ENCODE results near the gene FAM124B.
"Not testable (repeated sequence)": the region's sequence is repeated elsewhere in the genome, so short reads cannot be mapped to it uniquely, and the experiment has no call there.

FAM124B gene

GRCh38 chr2:224410946-224411561, 9.1 kb upstream of the FAM124B start:
- H3K9ac ChIP-seq (ENCODE audit: low read length), result no peak overlapping the region
- H3K4me3 ChIP-seq (ENCODE audit: low read length), result no peak overlapping the region
- peaks cover 12% of the 10 kb centered on the region for H3K4me1 ChIP-seq (ENCODE audit: control insufficient read depth, insufficient read depth, low read length)
- no peak for DNase-seq (ENCODE audit: low read depth)
- no peaks in the 10 kb centered on the region for H3K36me3 ChIP-seq (ENCODE audit: control insufficient read depth, insufficient read depth, low read length, severe bottlenecking)
- H3K9me3 ChIP-seq (ENCODE audit: control insufficient read depth, low read length), result peaks cover 4% of the 10 kb centered on the region
- no peaks in the 10 kb centered on the region for H3K27me3 ChIP-seq (replicated peaks; ENCODE audit: control insufficient read depth, insufficient read depth, low read length)

GRCh38 chr2:224408676-224409075, 6.8 kb upstream of the FAM124B start:
- Histone ChIP-seq H3K36me3 (ENCODE audit: control insufficient read depth, insufficient read depth, low read length, severe bottlenecking) (no peaks in the 10 kb centered on the region), H3K4me3 (ENCODE audit: low read length) (no peak overlapping the region), H3K27me3 (replicated peaks; ENCODE audit: control insufficient read depth, insufficient read depth, low read length) (no peaks in the 10 kb centered on the region), H3K9me3 (ENCODE audit: control insufficient read depth, low read length) (peaks cover 12% of the 10 kb centered on the region), H3K4me1 (ENCODE audit: control insufficient read depth, insufficient read depth, low read length) (peaks cover 12% of the 10 kb centered on the region), H3K9ac (ENCODE audit: low read length) (no peak overlapping the region)
- no peak for DNase-seq (ENCODE audit: low read depth)

DNA sequence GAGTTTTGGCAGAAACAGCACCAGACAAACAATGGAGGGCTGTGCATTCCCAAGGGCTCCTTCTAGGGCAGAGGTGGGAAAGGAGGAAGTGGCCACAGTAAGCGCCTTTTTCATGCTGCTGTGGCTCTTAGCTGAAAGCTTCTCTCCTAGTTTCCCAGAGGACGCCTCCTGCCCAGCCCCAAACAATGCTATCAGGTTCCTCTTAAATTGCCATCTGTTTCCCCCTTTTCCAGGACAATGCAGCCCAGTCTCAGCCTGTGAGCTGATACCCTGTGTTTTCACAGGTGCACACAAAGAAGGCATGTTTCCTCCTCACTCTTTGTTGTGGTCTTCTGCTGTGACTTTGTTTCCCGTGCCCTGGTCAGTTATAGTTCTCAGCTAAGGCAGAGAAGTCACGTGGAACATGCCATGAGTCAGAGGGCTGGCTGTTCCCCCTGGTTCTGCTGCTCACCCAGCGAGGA, 5.4 kb upstream of the FAM124B start:
- Histone ChIP-seq H3K36me3 (ENCODE audit: control insufficient read depth, insufficient read depth, low read length, severe bottlenecking) (no peaks in the 10 kb centered on the region), H3K4me1 (ENCODE audit: control insufficient read depth, insufficient read depth, low read length) (peaks cover 5% of the 10 kb centered on the region), H3K4me3 (ENCODE audit: low read length) (no peak overlapping the region), H3K9me3 (ENCODE audit: control insufficient read depth, low read length) (peaks cover 12% of the 10 kb centered on the region), H3K27me3 (replicated peaks; ENCODE audit: control insufficient read depth, insufficient read depth, low read length) (no peaks in the 10 kb centered on the region), H3K9ac (ENCODE audit: low read length) (no peak overlapping the region)
- DNase-seq (ENCODE audit: low read depth), result no peak

DNA sequence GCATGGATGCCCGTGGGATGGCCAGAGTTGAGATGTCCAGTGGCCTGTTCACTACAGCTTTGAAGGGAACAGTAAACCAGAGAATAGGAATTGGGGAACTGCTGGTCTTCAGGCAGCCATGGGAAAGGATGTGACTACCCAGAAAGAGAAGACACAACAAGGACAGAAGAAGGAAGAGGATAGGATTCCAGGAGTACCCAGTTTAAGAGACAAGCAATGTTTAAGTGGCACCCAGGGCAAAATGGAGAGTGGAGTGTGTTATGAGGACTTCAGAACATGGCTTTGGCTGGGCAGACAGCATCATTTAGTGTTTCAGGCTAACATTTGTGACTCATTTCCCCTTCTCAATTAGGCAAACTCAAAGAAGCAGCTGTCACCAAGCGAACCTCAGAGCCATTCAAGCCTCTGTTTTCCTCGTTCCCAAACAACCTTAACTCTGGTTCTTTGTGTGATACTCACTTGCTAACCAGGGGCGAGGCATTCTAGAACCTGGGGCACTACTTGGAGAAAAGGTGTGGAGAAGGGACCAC, 4.0 kb upstream of the FAM124B start:
- H3K27me3 ChIP-seq (replicated peaks; ENCODE audit: control insufficient read depth, insufficient read depth, low read length), result no peaks in the 10 kb centered on the region
- H3K9ac ChIP-seq (ENCODE audit: low read length), result no peak overlapping the region
- no peaks in the 10 kb centered on the region for H3K36me3 ChIP-seq (ENCODE audit: control insufficient read depth, insufficient read depth, low read length, severe bottlenecking)
- no peaks in the 10 kb centered on the region for H3K4me1 ChIP-seq (ENCODE audit: control insufficient read depth, insufficient read depth, low read length)
- H3K4me3 ChIP-seq (ENCODE audit: low read length), result no peak overlapping the region
- peaks cover 12% of the 10 kb centered on the region for H3K9me3 ChIP-seq (ENCODE audit: control insufficient read depth, low read length)
- no peak for DNase-seq (ENCODE audit: low read depth)

- Histone ChIP-seq H3K9me3 (ENCODE audit: control insufficient read depth, low read length) (peaks cover 12% of the 10 kb centered on the region), H3K4me1 (ENCODE audit: control insufficient read depth, insufficient read depth, low read length) (no peaks in the 10 kb centered on the region)
- DNase-seq (ENCODE audit: low read depth), result no peak
These were observed 3.5 kb upstream of the FAM124B start for GRCh38 chr2:224405412-224405811.

DNA sequence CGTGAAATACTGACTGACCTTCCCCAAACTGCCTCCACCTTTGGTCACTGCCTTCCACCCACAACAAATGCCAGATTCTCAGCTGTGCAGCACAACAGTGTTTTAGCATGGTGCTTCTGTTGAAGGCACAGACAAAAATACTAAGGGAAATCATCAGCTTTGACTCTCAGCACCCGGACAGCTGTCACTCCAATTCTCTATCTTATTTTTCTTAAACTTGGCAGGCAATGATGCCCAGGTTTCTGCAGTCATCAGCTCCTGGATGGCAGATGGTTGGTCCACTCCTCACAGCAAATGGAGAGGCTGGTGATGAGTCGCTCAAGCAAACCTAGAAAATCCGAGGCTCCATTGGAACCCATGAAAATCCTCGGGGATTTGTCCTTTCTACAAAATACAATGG, 2.9 kb upstream of the FAM124B start:
- Histone ChIP-seq H3K9ac (ENCODE audit: low read length) (no peak overlapping the region), H3K9me3 (ENCODE audit: control insufficient read depth, low read length) (peaks cover 12% of the 10 kb centered on the region), H3K27me3 (replicated peaks; ENCODE audit: control insufficient read depth, insufficient read depth, low read length) (no peaks in the 10 kb centered on the region), H3K4me3 (ENCODE audit: low read length) (no peak overlapping the region), H3K36me3 (ENCODE audit: control insufficient read depth, insufficient read depth, low read length, severe bottlenecking) (no peaks in the 10 kb centered on the region), H3K4me1 (ENCODE audit: control insufficient read depth, insufficient read depth, low read length) (no peaks in the 10 kb centered on the region)
- DNase-seq (ENCODE audit: low read depth), result no peak

More at GRCh38 chr2:224405412-224405811, 3.5 kb upstream of the FAM124B start:
- Histone ChIP-seq H3K4me3 (ENCODE audit: low read length) (no peak overlapping the region), H3K36me3 (ENCODE audit: control insufficient read depth, insufficient read depth, low read length, severe bottlenecking) (no peaks in the 10 kb centered on the region), H3K9ac (ENCODE audit: low read length) (no peak overlapping the region), H3K27me3 (replicated peaks; ENCODE audit: control insufficient read depth, insufficient read depth, low read length) (no peaks in the 10 kb centered on the region)

GRCh38 chr2:224403657-224404056, 1.8 kb upstream of the FAM124B start:
- no peaks in the 10 kb centered on the region for H3K27me3 ChIP-seq (replicated peaks; ENCODE audit: control insufficient read depth, insufficient read depth, low read length)
- DNase-seq (ENCODE audit: low read depth), result no peak
- no peak overlapping the region for H3K9ac ChIP-seq (ENCODE audit: low read length)
- H3K4me1 ChIP-seq (ENCODE audit: control insufficient read depth, insufficient read depth, low read length), result no peaks in the 10 kb centered on the region
- H3K36me3 ChIP-seq (ENCODE audit: control insufficient read depth, insufficient read depth, low read length, severe bottlenecking), result no peaks in the 10 kb centered on the region
- peaks cover 12% of the 10 kb centered on the region for H3K9me3 ChIP-seq (ENCODE audit: control insufficient read depth, low read length)
- H3K4me3 ChIP-seq (ENCODE audit: low read length), result no peak overlapping the region

- Histone ChIP-seq H3K9ac (ENCODE audit: low read length) (no peak overlapping the region), H3K27me3 (replicated peaks; ENCODE audit: control insufficient read depth, insufficient read depth, low read length) (no peaks in the 10 kb centered on the region), H3K4me1 (ENCODE audit: control insufficient read depth, insufficient read depth, low read length) (no peaks in the 10 kb centered on the region), H3K4me3 (ENCODE audit: low read length) (no peak overlapping the region), H3K36me3 (ENCODE audit: control insufficient read depth, insufficient read depth, low read length, severe bottlenecking) (no peaks in the 10 kb centered on the region), H3K9me3 (ENCODE audit: control insufficient read depth, low read length) (peaks cover 11% of the 10 kb centered on the region)
- no peak for DNase-seq (ENCODE audit: low read depth)
These were observed 848 bp downstream of the FAM124B start for GRCh38 chr2:224400886-224401632.

DNA sequence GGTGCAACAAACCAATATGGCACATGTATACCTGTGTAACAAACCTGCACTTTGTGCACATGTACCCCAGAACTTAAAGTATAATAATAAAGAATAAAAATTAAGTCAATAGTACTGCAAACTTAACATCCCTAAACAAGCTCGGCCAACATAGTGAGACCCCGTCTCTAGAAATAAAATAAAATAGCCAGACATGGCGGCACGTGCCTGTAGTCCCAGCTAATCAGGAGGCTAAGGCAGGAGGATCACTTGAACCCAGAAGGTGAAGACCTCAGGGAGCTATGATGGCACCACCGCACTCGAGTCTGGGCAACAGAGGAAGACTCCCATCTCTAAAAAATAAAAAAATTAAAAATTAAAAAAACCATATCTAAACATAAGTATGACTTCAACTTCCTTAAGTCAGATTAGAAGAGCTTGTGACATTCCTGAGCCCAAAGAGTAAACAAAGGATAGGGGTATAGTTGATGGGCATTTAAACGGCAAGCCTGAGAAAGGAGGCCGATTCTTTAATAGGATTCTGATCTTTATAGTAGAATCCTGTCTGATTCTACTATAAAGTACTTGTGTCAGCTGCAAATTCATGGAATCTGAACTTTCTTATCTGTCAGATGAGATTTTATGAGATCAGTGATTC, 1.6 kb downstream of the FAM124B start:
- no peak overlapping the region for H3K9ac ChIP-seq (ENCODE audit: low read length)
- H3K9me3 ChIP-seq (ENCODE audit: control insufficient read depth, low read length), result peaks cover 3% of the 10 kb centered on the region
- H3K27me3 ChIP-seq (replicated peaks; ENCODE audit: control insufficient read depth, insufficient read depth, low read length), result no peaks in the 10 kb centered on the region
- H3K4me1 ChIP-seq (ENCODE audit: control insufficient read depth, insufficient read depth, low read length), result no peaks in the 10 kb centered on the region
- H3K36me3 ChIP-seq (ENCODE audit: control insufficient read depth, insufficient read depth, low read length, severe bottlenecking), result no peaks in the 10 kb centered on the region
- no peak overlapping the region for H3K4me3 ChIP-seq (ENCODE audit: low read length)
- no peak for DNase-seq (ENCODE audit: low read depth)

- no peak for DNase-seq (ENCODE audit: low read depth)
These were observed 3.6 kb downstream of the FAM124B start for GRCh38 chr2:224398289-224398688.

GRCh38 chr2:224397100-224397499, 4.8 kb downstream of the FAM124B start:
- not testable (repeated sequence) for H3K4me1 ChIP-seq (ENCODE audit: control insufficient read depth, insufficient read depth, low read length); H3K9me3 ChIP-seq (ENCODE audit: control insufficient read depth, low read length); H3K27me3 ChIP-seq (replicated peaks; ENCODE audit: control insufficient read depth, insufficient read depth, low read length); H3K36me3 ChIP-seq (ENCODE audit: control insufficient read depth, insufficient read depth, low read length, severe bottlenecking); DNase-seq (ENCODE audit: low read depth); H3K4me3 ChIP-seq (ENCODE audit: low read length); H3K9ac ChIP-seq (ENCODE audit: low read length)

More at GRCh38 chr2:224398289-224398688, 3.6 kb downstream of the FAM124B start:
- Histone ChIP-seq H3K4me3 (ENCODE audit: low read length) (no peak overlapping the region), H3K36me3 (ENCODE audit: control insufficient read depth, insufficient read depth, low read length, severe bottlenecking) (no peaks in the 10 kb centered on the region), H3K9me3 (ENCODE audit: control insufficient read depth, low read length) (peaks cover 3% of the 10 kb centered on the region), H3K27me3 (replicated peaks; ENCODE audit: control insufficient read depth, insufficient read depth, low read length) (peaks cover 6% of the 10 kb centered on the region), H3K9ac (ENCODE audit: low read length) (no peak overlapping the region), H3K4me1 (ENCODE audit: control insufficient read depth, insufficient read depth, low read length) (no peaks in the 10 kb centered on the region)

Data from adipocyte (in vitro differentiated cells).